HG02870 (cell line): Measurements from ENCODE around the gene GTF2F2.

ENCODE experiments used
- ATAC-seq: cut with Tn5 transposase; IDR thresholded peaks from one replicate; pipeline ENCODE4 v1.9.1; 2021; ENCODE audit warnings: mild to moderate bottlenecking, moderate library complexity; ENCODE audit not compliant: unreplicated experiment

Gene GTF2F2

DNA sequence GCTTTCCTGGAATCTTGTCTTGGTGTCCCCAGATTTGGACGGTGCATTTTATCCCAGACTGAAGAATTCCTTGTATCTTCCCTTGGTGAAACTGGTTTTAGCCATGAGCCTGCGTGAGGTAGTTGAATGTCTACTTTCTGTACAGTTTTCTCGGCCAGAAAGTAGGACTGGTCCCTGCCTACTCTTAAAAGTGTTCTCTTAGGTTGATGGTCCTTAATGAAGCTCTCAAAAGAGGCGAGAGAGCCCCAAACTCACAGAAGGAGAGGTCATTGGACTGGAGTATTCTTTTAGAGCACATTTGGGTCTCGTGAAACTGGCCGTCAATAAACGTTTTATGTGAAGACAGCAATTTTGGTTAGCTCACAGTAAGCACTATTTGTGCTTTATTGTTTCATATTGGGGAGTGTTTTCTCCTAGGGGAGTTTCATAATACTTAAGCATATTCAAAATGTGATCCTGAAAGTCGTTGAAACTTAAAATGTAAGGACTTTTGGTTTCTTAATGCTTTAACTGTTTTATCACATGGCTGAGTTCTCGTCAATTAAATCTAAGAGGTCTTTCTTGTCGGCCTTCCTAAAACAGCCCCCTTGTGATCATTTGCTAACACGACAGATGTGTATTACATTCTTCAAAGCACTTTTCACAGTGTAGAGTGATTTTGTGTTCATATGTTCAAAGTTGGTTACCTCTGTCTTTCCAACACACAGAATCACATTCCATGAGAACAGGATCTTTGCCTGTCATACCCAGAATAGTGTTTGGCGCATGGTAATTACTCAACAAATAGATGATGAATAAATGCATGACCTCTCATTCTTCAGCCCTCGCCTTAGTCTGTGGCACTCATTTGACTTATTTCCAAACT lies 889 bp downstream of the GTF2F2 start:
- ATAC-seq: no peak

DNA sequence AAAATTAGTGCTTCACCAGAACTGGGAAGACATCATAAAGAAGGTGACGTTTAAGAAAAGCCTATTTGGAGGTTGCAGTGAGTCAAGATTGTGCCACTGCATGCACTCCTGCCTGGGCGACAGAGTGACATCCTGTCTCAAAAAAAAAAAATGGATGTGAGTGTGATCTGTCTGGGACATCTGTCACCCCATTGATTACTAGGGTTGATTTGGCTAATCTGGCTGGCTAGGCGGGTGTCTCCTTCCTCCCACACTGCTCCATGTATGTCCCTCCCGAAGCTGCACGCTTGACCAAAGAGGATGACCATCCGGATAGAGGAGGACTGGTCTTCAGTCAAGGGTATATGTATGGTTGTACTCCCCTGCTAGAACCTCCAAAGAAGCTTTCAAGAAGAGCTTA lies 2.6 kb downstream of the GTF2F2 start:
- no peak for ATAC-seq

DNA sequence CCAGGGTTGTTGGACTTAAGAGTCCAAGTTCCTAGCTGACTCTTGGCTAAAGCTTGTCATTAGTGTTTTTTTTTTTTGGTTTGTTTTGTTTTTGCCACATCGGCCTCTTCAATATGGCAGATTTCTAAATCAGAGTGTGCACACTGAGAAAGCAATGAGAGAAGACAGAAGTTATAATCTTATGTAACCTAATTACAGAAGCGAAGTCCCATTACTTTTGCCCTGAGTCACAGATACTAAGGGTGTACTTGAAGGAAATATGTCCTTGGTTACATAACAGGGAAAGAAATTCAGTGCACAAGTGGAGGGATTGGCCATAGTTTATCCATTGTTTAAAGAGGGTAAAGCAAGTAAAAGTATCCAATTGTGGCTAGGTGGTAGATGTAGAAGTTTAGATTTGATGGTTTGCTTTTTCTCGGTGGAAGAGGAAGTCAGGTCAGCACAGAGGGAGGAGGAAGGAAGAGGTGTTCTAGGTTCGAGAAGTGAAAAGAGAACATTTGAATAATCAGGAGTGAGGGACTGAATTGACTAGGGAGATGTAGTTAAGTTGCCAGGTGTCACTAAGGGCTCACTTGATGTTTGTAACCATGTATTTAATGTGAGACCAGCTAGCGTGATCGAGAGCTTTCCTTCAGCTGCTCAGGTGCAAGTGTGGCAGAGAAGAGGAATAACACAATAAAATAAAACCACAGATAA lies 12.2 kb downstream of the GTF2F2 start:
- ATAC-seq: peak; percentile 93

DNA sequence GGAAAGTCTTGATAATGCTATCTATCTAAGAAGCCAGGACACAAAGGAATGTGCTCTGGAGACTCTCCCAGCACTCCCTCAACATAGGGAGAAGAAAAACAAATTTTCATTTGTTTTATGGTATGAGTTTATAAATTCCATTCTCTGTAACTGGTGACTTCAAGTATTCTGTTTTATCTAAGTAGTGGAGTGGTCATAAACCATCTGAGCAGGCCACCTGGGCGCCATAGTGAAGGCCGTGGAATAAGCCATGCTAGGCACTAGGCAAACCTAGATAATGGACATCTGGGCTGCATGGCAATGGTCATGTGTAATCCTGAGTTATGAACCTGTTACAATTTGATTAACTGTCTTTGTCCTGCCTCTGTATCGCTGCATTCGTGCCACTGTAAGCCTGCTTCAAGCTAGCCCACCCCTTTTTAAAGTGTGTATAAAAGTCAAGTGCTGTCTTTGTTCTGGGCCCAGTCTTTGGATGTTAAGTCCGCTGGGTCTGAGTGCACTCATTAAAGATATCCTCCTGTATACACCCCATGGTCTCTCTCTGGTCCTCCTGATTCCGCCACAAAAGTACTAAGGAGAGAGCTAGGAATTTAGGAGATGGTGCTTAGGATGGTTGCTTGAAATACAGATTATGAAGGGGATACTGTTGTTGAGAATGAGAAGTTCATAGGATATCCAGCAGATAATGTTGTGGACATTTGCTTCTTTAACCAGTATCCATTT lies 13.2 kb downstream of the GTF2F2 start:
- ATAC-seq: no peak

DNA sequence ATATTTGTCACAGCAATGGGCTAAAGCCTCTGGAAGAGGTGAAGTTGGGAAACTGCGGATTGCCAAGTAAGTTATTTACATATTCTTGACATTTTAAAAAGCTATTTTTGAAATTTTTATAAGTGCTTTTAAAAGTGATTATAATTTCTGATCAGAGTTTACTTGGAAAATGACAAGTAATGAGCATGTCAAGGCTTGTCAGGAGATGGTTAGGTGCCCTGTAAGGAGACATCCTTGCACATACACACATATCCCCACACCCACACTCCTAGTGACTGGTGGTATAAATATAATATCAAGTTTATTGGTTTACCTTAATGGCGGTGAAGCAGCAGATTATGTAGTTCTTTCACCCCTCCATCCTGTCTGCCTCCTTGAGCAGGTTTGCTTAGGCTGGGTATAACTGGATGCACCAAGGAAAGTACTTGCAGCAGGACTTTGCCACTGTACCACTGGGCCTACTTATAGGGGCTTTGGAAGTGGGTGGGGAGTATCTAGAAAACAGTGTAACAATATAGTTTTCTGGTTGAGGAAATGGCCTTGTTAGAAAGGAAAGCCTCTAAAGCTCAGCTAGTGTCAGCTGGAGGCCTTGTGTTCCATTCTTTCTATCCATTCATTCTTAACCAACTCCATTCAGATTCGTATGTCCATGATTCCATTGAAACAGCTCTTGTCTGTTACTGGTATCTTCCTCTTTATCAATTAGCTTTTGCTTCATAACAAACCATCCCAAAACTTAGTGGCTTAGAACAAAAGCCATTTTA lies 16.6 kb downstream of the GTF2F2 start:
- ATAC-seq: no peak

DNA sequence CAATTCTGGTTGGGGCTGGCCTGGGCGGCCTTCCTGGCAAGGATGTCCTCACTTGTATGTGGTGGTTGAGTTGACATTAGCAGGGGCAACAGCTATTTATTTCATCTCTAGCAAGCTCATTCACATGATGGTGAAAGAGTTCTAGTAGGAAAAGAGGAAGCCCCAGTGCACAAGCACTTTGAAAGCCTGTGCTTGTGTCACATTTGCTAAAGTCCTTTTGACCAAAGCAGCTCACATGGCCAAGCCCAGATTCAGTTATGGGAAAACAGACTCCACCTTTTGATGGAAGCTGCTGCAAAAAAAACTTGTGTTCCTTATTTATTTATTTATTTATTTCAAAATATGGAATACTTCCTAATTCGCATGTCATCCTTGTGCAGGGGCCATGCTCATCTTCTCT lies 17.2 kb downstream of the GTF2F2 start:
- no peak for ATAC-seq

DNA sequence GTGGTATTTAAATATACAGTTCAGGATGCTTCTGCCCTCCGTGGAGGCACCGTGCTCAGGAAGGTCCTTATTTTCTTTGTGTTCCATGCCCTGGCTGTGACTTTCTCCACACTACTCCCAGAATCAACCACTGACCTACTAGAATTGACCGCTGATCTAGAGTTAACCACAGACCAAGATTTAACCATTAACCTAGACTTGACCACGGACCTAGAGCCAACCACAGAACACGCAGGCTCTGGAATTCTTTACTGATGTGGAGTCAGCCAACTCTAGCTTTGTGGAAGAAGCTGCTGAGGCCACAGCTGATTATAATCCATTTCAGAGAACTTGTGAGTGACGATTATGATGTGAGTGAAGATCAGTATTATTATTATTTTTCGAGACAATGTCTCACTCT lies 18.0 kb downstream of the GTF2F2 start:
- ATAC-seq: no peak

DNA sequence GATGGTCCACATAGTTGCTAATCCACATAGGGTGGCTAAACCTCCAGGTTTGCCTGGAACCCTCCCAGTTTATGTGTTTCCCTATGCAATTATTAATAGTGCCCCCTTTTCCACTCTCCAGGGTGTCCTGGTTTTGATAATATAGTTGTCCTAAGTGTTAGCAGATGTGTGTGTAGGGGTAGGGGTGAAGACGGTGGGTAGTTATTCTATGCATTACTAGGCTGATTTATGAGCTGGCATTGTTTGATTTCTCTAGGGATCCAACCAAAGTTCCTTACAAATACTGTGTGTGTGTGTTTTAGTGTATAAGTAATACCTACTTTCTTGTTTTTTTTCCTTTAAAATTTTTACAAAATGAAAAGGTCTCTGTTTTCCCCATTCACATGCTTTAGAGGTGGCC lies 21.1 kb downstream of the GTF2F2 start:
- ATAC-seq: no peak

DNA sequence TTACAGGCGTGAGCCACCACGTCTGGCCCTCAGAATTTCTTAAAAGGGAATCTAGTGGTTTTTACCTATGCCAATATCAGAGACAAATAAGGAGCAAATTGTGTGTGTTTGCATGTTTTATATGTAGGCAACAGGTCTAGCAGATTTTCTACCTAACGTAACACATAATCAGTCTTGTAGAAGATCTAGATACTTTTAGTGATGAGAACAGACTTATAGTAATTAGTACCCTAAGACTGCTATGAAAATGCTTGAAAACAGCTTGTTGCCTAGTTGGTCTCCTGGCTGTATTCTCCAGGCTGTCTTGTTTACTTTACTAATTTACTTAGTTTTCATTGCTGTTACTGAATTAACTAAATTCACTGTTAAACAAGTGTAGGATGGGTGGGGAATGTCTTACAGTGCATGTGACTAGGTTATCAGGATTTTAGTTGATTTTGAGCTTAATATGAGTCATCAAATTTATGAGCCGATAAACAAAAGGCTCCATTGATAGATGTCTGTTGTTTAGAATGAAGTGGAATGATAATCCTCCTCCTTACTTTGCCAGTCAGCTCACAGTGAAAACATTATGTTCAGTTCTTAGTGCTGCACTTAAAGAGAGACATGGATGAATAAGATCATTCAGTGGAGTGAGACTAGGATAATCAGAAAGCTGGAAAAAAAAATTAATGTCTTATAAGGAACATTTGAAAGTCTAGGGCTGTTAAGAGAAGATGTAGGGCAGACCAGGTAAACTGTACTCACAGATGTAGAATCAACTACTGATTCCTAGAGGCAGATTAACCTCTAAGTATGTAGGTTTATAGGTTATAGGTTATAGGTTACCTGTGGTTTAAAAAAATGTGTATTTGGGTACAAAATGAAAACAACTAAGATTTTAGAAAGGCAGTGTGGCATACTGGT lies 22.4 kb downstream of the GTF2F2 start:
- no peak for ATAC-seq

DNA sequence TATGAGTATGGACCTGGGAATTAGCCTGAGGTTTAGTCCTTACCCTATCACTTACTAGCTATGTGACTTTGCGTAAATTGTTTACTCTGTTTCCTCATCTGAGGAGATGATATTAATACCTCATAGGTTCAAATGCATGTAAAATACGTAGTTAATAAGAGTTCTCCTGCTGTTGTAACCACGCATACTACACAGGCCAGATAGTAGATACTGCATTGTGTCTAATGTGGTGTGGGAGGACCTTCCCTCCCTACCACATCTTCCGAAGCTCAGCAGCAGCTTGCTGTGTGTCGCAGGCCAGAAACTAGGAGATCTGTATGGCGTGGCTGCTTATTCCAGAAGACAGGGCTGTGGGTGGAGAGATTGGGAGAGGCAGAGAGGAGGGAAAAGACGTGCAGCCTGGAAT lies 23.0 kb downstream of the GTF2F2 start:
- ATAC-seq: no peak

DNA sequence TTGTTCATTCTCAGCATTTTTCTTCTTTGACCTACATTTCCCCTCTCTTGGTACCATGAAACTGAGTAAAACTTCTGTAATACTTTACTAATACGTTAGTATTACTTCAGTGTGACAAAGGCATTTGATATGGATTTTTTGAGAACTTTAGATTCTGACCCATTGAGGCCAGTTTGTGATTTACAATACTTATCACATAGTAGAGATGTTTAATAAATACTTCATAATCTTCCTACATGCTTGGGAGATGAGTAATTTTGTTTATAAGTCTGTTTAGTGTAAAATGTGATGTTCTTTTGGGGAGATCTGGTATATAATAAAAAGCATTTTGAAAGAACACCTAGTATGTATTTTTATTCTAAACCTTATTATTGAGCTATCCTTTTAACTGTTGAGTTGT lies 29.7 kb downstream of the GTF2F2 start:
- no peak for ATAC-seq

DNA sequence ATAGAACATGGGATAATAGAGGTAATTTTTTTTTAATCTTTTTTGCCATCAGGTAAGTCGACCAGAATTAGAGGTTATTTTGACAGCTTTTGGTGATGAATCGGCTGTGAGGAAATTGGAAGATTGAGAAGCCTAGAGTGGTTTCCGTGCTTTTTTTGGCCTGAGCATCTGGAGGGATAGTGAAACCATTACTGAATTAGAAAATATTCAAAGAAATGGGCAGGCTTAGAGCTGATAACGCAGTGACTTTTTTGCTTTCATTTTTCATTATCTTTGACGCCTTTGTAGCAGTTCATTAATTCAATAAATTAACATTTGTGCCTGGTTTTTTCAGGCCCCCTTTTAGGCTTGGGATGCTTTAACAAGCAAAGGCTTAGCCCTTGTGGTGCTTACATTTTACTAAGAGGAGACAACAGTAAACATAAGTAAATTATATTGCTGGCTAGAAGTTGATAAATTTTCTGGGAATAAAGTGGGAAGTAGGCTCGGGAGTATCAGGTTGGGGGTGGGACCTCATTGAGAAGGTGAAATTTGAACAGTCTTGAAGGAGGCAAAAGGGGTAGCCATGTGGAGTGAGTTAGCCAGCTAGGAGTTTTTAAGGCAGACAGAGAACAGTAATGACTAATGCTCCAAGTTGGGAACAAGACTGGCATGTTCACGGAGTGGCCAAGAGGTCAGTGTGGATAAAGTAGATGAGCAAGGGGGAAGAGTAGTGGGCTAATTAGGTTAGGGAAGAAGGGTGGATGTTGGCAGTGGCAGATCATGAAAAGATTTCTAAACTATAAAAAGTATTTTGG lies 36.5 kb downstream of the GTF2F2 start:
- no peak for ATAC-seq

DNA sequence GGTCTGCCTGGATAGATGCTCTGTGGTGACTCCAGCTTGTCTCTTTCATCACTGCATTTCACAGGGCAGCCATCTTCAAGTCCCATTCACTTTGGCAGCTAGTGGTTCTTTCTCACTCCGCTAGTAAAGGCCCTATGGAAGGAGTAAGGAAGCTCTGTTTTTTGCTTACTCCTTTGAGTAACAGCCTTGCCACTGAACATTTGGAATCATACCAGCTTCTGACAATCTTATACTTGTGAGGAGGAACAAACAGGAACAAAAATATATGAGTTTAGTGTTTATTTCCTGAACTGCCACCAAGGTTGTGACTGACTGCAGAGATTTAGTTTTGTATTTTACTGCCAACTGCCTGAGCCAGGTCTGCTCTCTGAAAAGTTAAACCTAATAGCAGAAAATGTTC lies 41.9 kb downstream of the GTF2F2 start:
- ATAC-seq: no peak

DNA sequence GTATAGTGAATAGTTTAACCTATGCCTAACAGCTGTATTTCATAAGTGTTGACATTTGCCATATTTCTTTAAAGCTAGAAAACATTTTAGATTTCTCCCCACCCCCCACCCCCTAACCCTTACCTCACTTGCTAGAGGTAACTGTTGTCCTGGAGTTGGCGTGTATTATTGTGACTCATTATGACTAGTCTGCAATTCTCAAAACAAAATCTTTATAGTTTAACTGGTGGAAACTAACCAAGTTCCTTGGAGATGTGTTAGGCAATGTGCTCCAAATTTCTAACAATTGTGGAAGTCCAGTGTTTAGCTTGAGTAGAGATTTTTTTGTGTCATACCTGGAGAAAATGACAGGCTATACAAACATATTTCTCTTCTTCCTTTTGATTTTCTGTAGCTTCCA lies 42.5 kb downstream of the GTF2F2 start:
- ATAC-seq: no peak

DNA sequence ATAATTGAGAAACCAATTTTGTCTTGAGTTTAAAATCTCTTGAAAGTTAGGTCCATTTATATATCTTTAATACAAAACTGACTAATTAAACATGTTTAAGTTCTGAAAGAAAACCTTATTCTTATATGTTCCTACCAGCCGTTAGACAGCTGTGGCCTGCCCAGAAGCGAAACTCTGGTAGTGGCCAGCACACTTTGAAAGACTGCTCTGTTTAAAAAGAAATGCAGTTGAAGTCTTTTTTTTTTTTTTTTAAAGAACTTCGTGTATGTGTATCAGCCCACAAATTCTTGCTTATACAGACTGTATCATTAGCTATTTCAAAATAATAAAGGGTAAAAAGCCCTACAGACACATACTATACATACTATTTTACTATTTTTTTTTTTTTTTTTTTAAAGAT lies 46.5 kb downstream of the GTF2F2 start:
- ATAC-seq: no peak

DNA sequence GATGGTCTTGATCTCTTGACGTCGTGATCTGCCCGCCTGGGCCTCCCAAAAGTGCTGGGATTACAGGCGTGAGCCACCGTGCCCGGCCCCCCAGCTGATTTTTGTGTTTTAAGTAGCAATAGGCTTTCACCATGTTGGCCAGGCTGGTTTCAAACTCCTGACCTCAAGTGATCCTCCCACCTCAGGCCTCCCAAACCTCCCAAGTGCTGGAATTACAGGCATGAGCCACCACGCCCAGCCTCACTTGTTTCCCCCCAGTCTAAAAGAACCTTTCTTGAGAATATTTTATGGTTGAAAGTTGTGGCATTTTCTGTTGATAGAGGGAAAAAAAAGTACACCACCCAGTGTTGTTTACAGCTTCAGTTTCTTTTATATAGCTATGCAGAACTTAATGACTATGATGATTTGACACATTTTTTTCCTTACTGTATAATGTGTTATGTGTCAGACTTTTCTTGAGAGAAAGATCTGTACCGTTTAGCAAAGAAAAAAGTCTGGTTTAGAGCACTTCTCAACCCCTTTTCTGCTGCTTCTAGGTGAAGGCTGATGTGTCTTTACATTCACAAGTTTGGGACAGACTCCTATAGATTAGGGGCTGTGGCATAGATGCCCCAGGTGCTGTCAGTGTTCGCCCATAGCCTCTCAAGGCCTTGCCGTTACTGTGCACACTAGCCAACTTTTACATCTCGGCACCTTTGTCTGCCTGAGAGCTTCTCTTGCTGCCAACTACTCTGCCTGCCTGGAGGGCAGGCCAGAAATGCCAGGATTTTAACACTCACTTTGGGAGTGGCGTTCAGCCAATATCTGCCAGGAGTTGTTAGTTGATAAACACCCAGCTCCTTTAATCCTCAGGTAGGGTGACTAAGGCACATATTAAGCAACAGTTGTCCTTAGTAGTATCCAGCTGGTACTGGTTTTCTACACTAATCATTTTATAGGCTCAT lies 47.6 kb downstream of the GTF2F2 start:
- no peak for ATAC-seq

DNA sequence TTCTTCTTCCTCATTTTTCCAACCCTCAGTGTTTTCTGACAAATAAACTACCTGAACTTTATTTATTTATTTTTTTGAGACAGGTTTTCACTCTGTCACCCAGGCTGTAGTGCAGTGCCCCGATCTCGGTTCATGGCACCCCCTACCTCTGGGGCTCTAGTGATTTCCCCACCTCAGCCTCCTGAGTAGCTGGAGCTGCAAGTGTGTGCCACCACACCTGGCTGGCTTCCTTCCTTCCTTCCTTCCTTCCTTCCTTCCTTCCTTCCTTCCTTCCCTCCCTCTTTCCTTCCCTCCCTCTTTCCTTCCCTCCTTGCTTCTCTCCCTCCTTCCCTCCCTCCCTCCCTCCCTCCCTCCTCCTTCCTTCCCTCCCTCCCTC lies 48.2 kb downstream of the GTF2F2 start:
- no peak for ATAC-seq

DNA sequence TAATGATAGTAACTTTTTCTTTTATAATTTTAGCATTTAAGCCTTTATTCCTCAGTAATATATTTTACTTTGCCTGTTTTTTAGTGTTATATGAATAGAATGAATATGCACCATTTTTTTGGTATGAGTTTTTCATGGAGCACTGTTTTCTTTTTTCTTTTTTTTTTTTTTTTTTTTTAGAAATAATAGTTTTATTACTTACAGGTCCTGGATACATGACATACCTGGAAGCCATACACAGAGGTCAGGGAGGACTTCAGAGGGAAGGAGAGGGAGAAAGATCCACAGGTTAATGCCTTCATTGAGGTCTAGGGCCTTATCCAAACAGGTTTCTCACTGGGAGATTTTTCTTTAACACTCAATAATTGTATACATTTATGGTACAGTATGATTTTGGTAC lies 54.2 kb downstream of the GTF2F2 start:
- ATAC-seq: no peak
